SK-N-SH (cell line): ENCODE data around the gene ARHGEF10L.

Experiments
- CTCF ChIP-seq: fragments of 200-600 bp; sonication (generic); IDR thresholded peaks from 2 replicates; pipeline ENCODE4 v1.6.1; 2017; ENCODE audit warnings: antibody characterized with exemption, mild to moderate bottlenecking, moderate library complexity
- EP300 ChIP-seq, 2 experiments: IDR thresholded peaks; 2 replicates each; pipeline versions ENCODE4 v1.4.0 to v1.6.1; 2012; ENCODE audit warnings: borderline replicate concordance in 1 of 2, low read depth in 1 of 2, low read length in 1 of 2
- EZH2phosphoT487 ChIP-seq: fragments of 200-600 bp; sonication (generic); IDR thresholded peaks from 2 replicates; pipeline ENCODE4 v1.6.1; 2017; ENCODE audit warnings: low read depth, mixed run types, mild to moderate bottlenecking, antibody characterized with exemption, moderate library complexity, borderline replicate concordance
- FOSL2 ChIP-seq: IDR thresholded peaks from 2 replicates; pipeline ENCODE4 v1.4.0; 2012; ENCODE audit warnings: low read depth, mild to moderate bottlenecking, moderate library complexity, borderline replicate concordance
- MAX ChIP-seq: IDR thresholded peaks from 2 replicates; pipeline ENCODE4 v1.4.0; 2012; ENCODE audit warnings: low read depth
- RFX5 ChIP-seq: IDR thresholded peaks from 2 replicates; pipeline ENCODE4 v1.6.1; 2012; ENCODE audit warnings: mild to moderate bottlenecking, improper control_type of control experiment, low read length
- SMC3 ChIP-seq: IDR thresholded peaks from 2 replicates; pipeline ENCODE4 v1.6.1; 2012; ENCODE audit warnings: low read depth, low read length, improper control_type of control experiment
- TCF12 ChIP-seq: IDR thresholded peaks from 2 replicates; pipeline ENCODE4 v1.4.0; 2012
- YY1 ChIP-seq: IDR thresholded peaks from 2 replicates; pipeline ENCODE4 v1.4.0; 2012; ENCODE audit warnings: low read depth, mild to moderate bottlenecking
- TF ChIP-seq, protein P1 (sequence below): IDR thresholded peaks from 2 replicates; pipeline ENCODE4 v1.6.1; 2012; ENCODE audit warnings: mild to moderate bottlenecking, low read depth, low read length, moderate library complexity

DNA sequence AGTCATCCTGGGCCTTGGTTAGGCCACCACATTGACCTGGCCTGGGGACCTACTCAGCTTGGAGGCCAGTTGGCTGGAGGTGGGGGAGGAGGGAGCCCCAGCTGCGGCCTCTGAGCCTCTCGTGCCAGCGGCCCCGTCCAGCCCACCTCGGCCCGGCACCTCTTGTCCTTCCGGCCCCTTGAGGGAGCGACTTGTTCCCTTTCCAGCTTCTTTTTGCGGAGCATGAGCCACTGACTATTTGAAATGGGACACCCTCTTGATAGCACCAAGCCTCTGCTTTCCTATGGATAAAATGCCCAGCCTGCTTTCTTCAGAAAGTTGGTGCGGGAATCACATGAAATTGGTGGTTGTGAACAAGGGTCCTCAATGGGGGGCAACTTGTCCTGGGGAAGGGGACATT is 24.7 kb upstream of the ARHGEF10L start:
- TF ChIP-seq YY1 (no peak), TCF12 (no peak), EP300 (IDR thresholded peaks at IDR 0.05; ENCODE audit: borderline replicate concordance in 1 of 2, low read depth in 1 of 2, low read length in 1 of 2) (no peak), CTCF (no peak), MAX (no peak), RFX5 (no peak), EZH2phosphoT487 (no peak), FOSL2 (no peak), SMC3 (no peak)
- TF ChIP-seq, protein P1, sequence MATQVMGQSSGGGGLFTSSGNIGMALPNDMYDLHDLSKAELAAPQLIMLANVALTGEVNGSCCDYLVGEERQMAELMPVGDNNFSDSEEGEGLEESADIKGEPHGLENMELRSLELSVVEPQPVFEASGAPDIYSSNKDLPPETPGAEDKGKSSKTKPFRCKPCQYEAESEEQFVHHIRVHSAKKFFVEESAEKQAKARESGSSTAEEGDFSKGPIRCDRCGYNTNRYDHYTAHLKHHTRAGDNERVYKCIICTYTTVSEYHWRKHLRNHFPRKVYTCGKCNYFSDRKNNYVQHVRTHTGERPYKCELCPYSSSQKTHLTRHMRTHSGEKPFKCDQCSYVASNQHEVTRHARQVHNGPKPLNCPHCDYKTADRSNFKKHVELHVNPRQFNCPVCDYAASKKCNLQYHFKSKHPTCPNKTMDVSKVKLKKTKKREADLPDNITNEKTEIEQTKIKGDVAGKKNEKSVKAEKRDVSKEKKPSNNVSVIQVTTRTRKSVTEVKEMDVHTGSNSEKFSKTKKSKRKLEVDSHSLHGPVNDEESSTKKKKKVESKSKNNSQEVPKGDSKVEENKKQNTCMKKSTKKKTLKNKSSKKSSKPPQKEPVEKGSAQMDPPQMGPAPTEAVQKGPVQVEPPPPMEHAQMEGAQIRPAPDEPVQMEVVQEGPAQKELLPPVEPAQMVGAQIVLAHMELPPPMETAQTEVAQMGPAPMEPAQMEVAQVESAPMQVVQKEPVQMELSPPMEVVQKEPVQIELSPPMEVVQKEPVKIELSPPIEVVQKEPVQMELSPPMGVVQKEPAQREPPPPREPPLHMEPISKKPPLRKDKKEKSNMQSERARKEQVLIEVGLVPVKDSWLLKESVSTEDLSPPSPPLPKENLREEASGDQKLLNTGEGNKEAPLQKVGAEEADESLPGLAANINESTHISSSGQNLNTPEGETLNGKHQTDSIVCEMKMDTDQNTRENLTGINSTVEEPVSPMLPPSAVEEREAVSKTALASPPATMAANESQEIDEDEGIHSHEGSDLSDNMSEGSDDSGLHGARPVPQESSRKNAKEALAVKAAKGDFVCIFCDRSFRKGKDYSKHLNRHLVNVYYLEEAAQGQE, result no peak
